NCI-H226 (cell line): ENCODE data around the gene UBE2L3.
A peak's percentile ranks its signal among the peaks of the same experiment; 100 is the strongest.

Source experiments
- DNase-seq: peaks from one replicate; pipeline ENCODE4 v3.0.0-alpha.2; 2015

Gene UBE2L3

DNA sequence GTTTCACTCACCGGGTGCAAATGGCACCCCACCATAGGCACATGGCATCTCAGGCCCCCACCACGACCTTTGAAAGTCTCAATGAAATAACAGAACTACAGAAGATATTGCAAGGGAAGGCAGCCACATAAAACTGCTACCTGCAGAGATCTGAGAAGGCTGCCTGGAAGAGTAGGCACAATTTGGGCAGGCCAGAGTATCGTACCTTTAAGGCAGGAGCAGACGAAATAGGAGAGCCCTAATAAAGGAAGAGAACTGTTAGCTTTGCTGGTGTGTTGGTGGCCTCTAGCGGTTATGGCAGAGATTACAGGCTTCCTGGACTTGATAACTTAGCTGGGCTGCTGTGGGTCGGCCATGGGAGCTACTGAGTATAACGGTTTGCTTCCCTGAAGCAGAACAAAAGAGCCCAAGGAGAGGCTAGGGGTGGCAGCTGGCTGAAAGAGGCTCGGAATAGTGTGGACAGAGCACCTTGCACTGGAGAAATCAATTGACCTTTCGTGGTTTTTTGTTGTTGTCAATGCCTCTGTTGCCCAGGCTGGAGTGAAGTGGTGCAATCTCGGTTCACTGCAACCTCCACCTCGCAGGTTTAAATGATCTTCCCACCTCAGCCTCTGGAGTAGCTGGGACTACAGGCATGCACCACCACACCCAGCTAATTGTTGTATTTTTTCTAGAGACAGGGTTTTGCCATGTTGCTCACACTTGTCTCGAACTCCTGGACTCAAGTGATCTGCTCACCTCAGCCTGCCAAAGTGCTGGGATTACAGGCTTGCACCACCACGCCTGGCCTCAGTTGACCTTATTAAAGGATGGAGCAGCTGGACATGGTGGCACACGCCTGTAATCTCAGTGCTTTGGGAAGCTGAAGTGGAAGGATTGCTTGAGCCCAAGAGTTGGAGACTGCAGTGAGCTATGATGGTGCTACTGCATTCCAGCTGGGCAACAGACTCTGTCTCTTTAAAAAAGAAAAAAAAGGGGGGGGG is 79.4 kb downstream of the UBE2L3 start:
- DNase-seq, result no peak

DNA sequence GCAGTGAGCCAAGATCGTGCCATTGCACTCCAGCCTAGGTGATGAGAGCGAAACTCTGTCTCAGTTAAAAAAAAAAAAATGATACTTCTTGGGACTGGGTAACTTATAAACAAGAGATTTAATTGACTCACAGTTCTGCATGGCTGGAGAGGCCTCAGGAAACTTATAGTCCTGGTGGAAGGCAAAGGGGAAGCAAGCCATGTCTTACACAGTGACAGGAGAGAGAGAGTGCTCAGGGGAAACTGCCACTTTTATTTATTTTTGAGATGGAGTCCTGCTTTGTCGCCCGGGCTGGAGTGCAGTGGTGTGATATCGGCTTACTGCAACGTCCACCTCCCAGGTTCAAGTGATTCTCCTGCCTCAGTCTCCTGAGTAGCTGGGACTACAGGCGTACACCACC is 82.8 kb downstream of the UBE2L3 start:
- DNase-seq, result no peak

- DNase-seq, result no peak
These were observed 83.5 kb downstream of the UBE2L3 start for GRCh38 chr22:21650823-21651520.

- DNase-seq, result no peak
These were observed 84.1 kb downstream of the UBE2L3 start for GRCh38 chr22:21651521-21652009.

GRCh38 chr22:21652010-21652546 is 84.6 kb downstream of the UBE2L3 start:
- DNase-seq, result peak; percentile 71

DNA sequence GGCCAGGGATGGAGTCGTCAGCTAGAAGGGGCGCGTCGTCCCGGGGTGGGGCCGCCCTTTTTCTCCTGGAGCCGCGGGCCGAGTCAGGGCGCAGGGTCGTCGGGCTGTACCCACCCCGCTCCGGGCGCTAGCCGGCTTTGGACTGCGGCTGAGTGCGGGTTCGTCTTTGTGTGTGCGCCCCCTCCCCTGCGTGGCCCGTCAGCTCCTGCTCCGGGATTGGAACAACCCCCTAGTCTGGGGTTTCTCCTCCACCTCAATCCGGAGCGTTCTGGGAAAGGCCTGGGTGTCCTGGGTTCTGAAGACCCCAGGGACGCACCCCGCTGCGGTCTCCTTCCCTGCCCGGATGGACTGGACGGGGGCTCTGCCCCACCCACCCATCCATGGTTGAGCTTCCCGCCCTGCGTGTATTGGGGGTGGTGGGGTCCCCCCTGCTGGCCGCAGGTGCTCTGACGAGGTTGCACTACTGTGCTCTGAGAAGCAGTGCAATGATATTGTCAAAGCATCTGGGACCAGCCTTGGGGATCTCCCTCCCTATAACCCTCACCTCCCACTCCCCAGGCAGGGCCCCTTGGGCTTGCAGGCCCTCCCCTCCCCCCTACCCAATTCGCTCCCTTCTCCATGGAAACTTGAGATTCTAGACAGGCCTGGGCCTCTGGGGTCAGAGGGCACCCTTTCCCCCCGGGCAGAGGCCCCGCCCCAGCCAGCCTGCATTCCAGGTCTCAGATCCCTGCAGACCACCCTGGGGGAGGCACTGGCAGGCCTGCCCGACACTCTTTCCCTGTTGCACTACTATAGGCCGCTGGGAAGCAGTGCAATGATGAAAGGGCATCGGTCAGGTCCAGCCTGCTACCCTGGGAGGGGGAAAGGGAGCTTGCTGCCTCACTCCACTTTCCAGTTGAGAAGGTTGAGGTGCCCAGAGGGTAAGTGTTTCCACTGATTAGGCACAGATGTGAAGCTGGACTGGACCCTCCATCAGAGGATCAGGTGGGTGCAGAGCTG is 85.3 kb downstream of the UBE2L3 start:
- no peak for DNase-seq

DNA sequence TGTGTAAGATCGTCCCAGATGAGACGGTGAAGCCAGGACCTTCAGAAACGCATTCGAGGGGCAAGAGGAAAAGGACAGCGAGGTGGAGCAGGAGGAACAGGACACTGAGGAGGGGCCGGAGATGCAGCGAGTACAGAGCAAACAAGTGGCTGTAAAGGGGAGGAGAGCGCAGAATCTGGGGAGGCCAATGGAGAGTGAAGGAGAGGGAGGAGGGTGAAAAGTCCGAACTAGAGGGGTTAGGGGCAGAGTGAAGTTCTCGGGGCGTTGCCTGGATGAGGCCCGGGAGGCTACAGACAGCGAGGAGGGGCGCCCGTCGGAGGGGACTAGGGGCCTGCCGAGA is 89.5 kb downstream of the UBE2L3 start:
- no peak for DNase-seq

GRCh38 chr22:21657360-21658032 is 90.0 kb downstream of the UBE2L3 start:
- DNase-seq, result no peak

GRCh38 chr22:21659864-21660525 is 92.5 kb downstream of the UBE2L3 start:
- no peak for DNase-seq

DNA sequence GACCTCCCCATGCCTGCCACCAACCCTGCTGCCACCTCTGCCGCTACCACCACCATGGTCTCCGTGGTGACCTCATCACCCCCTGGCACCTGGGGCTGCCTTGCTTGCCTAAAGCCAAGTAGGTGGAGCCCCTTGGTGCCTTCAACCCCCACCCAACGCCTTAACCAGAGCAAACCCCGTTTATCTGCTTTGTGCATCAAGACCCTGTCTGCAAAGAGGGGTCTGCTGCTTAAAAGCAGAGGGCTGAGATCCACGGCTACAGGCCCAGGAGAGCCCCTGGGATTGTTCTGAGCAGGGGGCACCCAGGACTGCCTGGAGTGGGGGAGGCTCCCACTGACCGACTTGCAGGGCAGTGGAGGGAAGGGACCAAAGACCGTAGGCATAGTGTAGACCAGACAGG is 93.4 kb downstream of the UBE2L3 start:
- DNase-seq, result no peak

DNA sequence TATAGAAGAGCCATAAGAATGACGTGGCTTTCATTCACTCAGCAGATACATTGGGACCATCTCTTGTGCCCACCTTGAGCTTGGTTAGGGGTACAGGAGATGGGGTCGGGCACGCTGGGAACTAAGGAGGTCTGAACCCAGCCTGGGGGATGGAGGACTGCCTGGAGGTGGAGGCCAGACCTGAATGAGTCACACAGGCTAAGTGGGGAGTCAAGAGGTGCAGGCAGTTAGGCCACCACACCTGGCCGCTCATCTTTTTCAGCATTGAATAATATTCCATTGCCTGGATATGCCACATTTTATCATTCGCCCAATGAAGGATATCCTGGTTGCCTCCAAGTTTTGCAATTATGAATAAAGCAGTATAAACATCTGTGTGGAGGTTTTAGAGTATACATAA is 94.5 kb downstream of the UBE2L3 start:
- DNase-seq, result no peak

DNA sequence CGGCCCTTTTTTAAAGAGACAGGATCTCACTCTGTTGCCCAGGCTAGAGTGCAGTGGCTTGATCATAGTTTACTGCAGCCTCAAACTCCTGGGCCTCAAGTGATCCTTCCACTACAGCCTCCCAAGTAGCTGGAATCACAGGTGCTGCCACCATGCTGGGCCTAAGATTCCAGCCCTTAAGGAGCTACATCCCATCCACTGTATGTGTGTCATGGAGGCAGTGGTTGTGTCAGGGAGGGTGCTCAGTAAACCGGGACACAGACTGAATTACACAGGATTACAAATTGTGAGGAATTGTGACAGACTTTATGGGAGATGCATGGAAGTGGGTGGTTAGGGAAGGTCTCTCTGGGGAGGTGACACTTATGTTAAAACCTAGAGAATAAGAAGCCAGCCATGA is 96.2 kb downstream of the UBE2L3 start:
- DNase-seq, result no peak

GRCh38 chr22:21665047-21665851 is 97.7 kb downstream of the UBE2L3 start:
- DNase-seq, result no peak

GRCh38 chr22:21666786-21667185 is 99.3 kb downstream of the UBE2L3 start:
- no peak for DNase-seq

GRCh38 chr22:21669026-21669425 is 101.5 kb downstream of the UBE2L3 start:
- no peak for DNase-seq

DNA sequence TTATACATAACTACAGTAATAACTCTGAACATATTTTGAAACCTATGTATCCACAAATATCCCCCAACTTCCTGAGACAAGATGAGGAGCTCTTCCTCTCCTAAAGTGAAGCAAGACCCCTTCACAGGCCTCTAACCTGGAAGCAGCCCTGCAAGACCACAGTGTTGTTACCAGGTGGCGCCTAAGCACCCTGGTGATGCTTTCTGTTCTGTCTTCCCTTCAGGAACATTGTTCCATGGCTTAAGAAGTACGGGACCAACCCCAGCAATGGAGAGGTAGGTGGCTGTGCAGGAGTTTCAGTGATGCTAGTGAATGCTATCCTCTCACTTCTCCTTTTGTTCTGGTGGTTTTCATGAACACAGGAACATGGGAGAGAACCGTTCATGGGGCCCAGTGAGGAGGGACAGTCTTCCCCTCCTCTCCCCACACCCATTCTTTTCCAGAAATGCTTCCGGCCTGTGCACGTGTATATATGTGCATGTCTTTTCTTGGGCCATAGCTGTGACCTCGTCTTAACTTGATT is 104.7 kb downstream of the UBE2L3 start:
- DNase-seq, result no peak
